Gastrocnemius medialis (tissue), 4 donors: ENCODE data around the gene LCK.

Source experiments
- POLR2A ChIP-seq, 2 donors: fragments of 450-650 bp; IDR thresholded peaks; one replicate each; pipeline ENCODE4 v1.6.1; 2017; ENCODE audit warnings: antibody characterized with exemption in 2 of 2, mild to moderate bottlenecking in 2 of 2, moderate library complexity in 2 of 2
- TF ChIP-seq, protein P1 (sequence below), 5 experiments: fragments of 450-650 bp in 3 of 5; fragments of 200-600 bp in 2 of 5; sonication (generic) in 2 of 5; IDR thresholded peaks in 4 of 5; conservative IDR thresholded peaks in 1 of 5; 1 replicate in 4 of 5; 2 replicates in 1 of 5; pipeline ENCODE4 v1.5.1; 2016 to 2019; ENCODE audit warnings: antibody characterized with exemption in 5 of 5, mild to moderate bottlenecking in 3 of 5, moderate library complexity in 3 of 5

DNA sequence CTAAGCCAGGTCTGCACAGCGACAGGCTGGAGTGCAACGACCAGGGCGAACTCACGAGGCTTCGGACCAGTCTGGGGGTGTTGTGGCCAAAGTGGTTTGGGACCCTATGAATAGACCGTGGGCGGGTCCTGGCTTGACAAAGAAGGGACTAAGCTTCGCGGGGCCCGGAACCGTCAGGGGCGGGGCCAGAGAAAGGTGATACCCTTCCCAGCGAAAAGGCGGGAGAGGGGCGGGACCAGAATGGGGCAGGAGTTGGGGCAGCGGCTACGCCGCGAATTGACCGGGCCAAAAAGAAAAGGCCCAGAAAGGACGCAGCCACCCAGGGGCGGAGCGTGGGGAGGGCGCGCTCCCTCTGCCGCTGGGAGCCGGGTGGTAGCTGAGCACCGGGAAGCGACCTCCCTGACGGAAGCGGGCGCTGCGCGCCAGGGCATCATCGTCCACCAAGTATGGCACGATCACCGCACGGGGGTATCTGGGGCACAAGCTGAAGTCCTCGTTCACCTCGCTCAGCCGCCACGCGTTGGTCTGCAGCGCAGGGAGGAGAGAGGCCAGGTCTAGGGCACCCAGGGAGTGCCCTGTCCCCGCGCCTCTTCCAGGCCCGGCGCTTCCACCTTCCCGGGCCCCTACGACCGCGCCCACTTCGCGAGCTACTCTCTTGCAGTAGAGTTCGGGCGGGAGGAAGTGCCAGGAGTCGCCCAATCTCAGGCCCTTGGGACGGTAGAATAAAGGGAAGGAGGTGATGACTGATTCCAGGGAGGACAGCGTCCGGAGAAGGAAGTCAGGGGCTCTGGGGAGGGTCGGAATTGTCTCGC, 10.7 kb upstream of the LCK start:
- TF ChIP-seq, protein P1, sequence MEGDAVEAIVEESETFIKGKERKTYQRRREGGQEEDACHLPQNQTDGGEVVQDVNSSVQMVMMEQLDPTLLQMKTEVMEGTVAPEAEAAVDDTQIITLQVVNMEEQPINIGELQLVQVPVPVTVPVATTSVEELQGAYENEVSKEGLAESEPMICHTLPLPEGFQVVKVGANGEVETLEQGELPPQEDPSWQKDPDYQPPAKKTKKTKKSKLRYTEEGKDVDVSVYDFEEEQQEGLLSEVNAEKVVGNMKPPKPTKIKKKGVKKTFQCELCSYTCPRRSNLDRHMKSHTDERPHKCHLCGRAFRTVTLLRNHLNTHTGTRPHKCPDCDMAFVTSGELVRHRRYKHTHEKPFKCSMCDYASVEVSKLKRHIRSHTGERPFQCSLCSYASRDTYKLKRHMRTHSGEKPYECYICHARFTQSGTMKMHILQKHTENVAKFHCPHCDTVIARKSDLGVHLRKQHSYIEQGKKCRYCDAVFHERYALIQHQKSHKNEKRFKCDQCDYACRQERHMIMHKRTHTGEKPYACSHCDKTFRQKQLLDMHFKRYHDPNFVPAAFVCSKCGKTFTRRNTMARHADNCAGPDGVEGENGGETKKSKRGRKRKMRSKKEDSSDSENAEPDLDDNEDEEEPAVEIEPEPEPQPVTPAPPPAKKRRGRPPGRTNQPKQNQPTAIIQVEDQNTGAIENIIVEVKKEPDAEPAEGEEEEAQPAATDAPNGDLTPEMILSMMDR (IDR thresholded peaks at IDR 0.05 in 4 of 5, conservative IDR thresholded peaks at IDR 0.05 in 1 of 5): peak in 2 of 5 experiments; percentile 24 to 35
- TF ChIP-seq POLR2A (IDR thresholded peaks at IDR 0.05): peak; percentile 48 to 54
